DMS79 (cell line): ENCODE measurements around the gene TLR5.
"Not testable (repeated sequence)": the region's sequence is repeated elsewhere in the genome, so short reads cannot be mapped to it uniquely, and the experiment has no call there.

Source experiments
- DNase-seq: peaks from one replicate; lab custom pipeline; 2025; lab: John Stamatoyannopoulos, UW

The TLR5 gene

GRCh38 chr1:223142795-223143536 lies at the start of gene TLR5:
TLR5 (minus strand) TSS chr1:223143248; CDS start chr1:223113031, 30,217 bp downstream.
- DNase-seq, result peak; percentile 50

- DNase-seq, result no peak
These were observed 47.1 kb upstream of the TLR5 start for GRCh38 chr1:223189903-223190724.

- DNase-seq, result no peak
These were observed 46.5 kb upstream of the TLR5 start for GRCh38 chr1:223189525-223189902.

DNA sequence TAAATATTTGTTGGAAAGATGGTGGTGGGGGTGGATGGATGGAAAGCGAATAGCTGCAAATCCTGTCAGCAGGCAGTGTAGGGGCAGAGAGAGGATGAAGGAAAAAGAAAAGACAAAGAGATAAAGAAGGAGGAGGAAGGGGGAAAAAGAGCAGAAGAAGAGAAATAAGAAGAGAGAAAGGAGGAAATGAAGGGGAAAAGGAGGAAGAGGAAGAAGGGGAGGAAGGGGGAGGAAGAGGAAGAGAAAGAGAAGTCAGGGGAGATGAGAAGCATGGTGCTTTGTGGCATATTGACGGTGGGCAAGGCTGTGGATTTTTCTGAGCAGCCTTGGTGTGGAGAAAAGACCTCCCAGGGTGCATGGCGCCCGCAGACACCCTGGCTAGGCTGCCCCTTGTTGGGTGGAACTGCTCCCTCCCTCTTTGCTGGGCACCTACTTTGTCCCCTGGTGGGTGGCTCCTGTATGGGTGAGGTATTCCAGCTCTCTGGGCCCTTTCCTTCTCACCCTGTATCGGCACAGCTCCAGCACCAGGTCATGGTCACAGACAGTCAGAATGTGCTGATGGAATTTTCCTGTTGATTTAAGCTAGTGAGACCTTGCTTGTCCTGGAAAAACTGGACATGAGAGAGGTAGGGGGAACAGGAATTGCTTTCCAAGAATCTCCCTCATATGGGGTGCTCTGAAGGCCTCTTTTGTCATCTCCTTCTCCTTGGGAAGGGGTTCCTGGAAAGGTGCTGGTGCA lies 45.7 kb upstream of the TLR5 start:
- DNase-seq, result no peak

DNA sequence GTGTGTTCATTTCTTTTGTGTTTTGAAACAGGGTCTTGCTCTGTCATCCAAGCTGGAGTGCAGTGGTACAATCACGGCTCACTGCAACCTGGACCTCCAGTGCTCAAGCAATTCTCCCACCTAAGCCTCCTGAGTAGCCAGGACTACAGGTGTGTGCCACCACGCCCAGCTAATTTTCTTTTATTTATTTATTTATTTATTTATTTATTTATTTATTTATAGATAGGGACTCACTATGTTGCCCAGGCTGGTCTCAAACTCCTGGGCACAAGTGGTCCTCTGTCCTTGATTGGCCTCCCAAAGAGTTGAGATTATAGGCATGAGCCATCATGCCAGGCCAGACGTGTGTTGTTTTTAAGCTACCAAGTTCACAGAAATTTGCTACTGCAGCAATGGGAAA lies 43.8 kb upstream of the TLR5 start:
- no peak for DNase-seq

- DNase-seq, result no peak
These were observed 40.3 kb upstream of the TLR5 start for GRCh38 chr1:223183268-223183862.

- DNase-seq, result no peak
These were observed 37.8 kb upstream of the TLR5 start for GRCh38 chr1:223180731-223181321.

- DNase-seq, result no peak
These were observed 36.7 kb upstream of the TLR5 start for GRCh38 chr1:223179786-223180185.

DNA sequence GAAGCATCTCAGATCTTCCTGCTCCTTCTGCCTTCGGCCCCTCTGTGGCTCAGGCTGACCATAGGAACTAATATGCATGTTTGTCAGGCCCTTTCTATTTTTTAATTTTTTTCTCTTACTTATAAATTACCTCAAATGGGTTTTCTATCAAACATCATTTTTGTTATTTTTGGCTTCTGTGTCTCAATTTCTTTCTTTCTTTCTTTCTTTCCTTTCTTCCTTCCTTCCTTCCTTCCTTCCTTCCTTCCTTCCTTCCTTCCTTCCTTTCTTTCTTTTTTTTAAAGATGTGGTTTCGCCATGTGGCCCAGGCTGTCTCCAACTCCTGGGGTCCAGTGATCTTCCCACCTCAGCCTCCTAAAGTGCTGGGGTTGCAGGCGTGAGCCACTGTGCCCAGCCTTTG lies 36.2 kb upstream of the TLR5 start:
- no peak for DNase-seq

DNA sequence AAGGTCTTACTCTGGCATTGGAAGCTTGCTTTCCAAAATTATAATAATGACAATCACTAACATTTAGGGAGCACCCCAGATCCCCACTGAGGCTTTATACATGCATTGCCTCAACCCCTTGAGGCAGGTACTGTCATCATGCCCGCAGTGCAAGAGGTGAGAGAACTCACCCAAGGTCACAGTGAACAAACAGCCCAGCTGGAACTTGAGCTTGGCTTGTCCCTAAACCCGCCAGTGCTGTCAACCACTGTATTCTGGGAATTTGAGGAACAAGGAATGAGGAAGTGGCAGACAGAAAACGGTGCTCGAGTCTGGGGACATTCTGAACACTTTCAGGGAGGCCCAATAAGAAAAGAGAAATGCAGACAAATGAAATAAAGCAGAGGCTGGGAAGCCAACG lies 34.6 kb upstream of the TLR5 start:
- DNase-seq, result no peak

GRCh38 chr1:223176437-223176836 lies 33.4 kb upstream of the TLR5 start:
- no peak for DNase-seq

DNA sequence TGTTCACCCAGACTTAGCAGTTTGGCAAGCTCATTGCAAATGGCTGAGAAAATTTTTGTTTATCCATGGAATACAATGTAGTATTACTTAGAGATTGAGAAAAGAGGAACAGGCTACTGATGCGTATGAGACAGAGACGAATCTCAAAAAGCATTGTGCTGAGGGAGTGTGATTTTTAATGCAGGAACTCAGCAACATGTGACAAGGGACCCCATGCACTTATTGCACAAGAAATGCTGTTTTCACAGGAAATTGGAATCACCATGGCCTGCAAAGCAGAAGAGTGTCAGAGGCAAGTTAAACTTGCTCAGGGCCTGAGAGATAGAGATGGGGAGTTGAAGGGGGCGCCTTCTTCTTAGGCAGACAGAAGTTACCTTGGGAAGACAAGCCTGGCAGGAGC lies 32.6 kb upstream of the TLR5 start:
- no peak for DNase-seq

- DNase-seq, result no peak
These were observed 32.0 kb upstream of the TLR5 start for GRCh38 chr1:223175032-223175431.

GRCh38 chr1:223169458-223169857 lies 26.4 kb upstream of the TLR5 start:
- DNase-seq, result not testable (repeated sequence)

DNA sequence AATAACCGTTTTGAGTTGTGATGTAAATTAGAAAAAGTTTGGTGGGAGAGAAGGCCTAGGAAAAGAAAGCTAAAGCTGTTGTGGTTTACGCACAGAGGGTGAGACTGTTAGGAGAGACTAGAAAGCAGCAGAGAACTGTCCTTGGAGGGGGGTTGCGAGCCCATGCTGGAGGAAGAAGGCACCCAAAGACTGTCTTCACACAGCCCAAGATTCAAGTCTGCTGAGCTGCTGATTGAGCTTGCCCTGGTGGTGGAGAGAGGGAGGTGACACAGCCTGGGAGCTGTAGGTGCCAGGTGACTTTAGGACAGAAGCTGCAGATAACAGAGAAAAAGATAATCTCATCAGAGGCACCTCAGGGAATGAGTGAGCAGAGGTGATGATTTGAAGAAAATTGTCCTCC lies 18.3 kb upstream of the TLR5 start:
- DNase-seq, result no peak

DNA sequence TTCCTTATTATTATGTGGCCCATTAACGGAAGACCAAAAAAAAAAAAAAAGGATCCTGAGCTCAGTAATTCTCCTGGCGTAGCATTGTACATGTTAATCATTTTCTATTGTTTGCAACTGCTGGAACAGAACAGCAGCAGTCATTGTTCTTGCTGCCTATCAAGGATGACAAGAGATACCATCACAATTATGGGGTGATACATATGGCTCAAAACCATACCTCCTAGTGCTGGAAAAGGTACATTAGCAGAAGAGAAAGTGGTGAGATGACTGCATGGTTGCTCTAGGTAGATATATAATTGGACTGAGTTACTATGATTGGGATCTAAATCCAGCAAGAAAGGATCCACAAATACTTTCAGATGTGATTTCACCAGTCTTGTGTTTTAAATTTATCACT lies 13.3 kb upstream of the TLR5 start:
- no peak for DNase-seq

DNA sequence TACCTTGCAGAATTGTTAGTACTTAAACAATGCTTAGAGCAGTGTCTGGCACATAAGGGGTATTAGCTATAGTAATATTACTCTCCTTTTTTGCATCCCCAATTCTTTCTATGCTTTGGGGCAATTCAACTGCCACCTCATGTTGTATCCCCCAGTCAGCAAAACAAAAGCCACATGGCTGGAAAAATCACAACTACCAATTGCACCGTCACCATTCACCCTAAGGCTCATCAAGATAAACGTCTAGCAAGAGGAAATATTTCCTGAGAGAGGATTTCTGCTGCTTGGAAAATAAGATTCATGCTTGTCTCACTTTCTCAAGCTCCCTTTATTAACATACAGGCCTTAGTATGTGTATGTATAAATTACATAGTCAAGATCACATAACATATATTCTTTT lies 12.1 kb upstream of the TLR5 start:
- DNase-seq, result no peak

DNA sequence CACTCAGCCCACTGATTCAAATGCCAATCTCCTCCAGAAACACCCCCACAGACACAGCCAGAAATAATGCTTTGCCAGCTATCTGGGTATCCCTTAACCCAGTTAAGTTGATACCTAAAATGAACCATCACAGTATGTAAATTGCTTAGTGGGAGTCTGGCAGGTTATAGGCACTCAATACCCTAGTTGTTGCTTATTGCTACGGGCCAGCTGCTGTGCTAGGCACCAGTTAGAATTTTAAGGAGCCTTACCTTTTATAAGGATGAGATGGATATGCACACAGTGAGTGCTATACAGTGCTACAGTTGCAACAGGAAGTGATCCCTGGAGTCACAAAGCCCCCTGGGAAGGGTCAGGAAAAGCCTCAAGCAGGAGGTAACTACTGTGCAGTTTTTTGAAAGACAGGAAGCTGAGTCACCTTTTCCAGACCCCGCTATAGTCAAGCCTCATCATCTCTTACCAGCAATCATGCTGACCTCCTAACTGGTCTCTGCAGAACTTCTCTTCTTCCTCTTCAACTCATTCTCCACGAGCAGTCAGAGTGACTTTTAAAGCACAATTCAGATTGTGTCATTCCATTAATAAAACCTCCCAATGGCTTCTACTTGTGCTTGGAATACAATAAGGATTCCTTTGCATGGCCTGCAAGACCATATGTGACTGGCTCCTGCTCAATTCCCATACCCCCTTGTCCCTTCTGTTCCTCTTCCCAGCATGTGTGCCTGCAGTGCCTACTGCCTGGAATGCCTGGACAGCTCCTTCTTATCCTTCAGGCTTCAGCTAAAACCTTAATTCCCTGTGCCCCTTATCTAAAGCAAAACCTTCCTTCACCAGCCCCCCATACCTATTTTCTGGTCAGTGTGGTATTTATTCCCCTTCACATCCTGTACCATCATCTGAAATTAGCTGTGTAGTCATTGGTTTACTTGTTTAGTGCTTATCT lies 10.4 kb upstream of the TLR5 start:
- DNase-seq, result no peak

GRCh38 chr1:223152399-223152798 lies 9.4 kb upstream of the TLR5 start:
- DNase-seq, result no peak

- no peak for DNase-seq
These were observed 7.4 kb upstream of the TLR5 start for GRCh38 chr1:223150443-223150842.

DNA sequence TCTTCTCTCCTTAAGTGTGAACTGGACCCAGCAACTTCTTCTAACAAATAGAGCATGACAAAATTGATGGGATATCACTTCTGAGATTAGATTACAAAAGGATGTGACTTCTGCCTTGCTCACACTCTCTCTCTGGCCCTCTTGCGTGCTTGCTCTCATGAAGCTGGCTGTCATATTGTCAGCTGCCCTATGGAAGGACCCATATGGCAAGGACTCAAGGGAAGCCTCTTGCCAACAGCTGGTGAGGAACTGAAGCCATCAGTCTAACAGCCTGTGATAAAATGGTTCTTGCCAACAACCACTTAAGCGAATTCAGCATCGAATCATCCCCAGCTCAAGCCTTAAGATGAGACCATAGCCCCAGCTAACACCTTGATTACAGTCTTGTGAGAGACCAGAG lies 4.8 kb upstream of the TLR5 start:
- DNase-seq, result no peak
